ENCODE results near the gene BAIAP2L1. TPM values are rescaled to one million over a fixed set of nuclear protein-coding genes. Genes with fewer than 3 reads are reported as not detected.

The BAIAP2L1 gene
- total and polyA plus RNA-seq, 2 of the 8 experiments (the other 6 are each of a cell fraction or from before 2014, with no cell fraction given) = 19.2 to 42.9 TPM

DNA sequence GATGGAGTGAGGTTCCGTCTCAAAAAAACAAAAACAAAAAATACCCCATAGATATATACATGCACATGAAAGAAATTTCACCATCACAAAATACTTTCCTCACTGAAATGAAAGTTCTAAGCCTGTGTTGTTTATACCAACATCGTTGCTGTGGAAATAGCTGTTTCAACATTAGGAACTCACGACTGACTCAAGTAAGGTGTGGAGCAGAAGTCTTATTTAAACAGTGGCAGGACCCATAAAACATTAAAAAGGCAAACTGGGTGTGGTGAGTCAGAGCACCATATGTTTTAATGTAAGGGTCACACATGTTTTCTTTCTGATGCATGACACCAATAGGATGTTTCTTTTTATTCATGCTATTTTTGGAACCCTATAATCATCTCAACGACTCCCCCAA lies 48.3 kb downstream of the BAIAP2L1 start (continued):
- TF ChIP-seq SAP30 (IDR thresholded peaks at IDR 0.05; ENCODE audit: insufficient read depth, insufficient replicate concordance, low read length) = no peak
